GM10847 (cell line): Measurements from ENCODE around the gene PDCD10.

Experiments used
- POLR2A ChIP-seq: IDR thresholded peaks from 2 replicates; pipeline ENCODE4 v1.6.1; 2011; ENCODE audit not compliant: insufficient read length; ENCODE audit errors: extremely low read depth

Gene PDCD10

DNA sequence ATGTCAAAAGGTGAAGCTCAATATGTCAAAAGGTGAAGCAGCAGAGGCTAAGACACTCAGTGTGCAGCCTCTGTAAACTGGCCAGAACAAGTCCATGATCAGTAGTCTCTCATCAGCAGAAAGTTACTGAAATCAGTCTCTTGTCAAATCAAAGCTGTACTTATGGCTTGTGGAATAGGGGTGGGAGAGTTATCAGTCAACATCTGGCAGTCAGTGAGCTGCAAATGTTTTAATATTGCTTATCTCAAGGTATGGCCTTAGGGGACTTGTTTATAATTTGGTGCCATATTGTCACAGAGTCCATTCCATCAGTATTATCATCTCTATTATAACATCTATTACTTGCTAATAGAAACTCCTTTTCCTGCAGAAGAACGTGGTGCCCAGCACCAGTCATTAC lies 66.0 kb downstream of the PDCD10 start:
- no peak for TF ChIP-seq POLR2A

- TF ChIP-seq POLR2A, result no peak
These were observed 68.1 kb downstream of the PDCD10 start for GRCh38 chr3:167666563-167666962.

GRCh38 chr3:167662919-167663400 lies 71.7 kb downstream of the PDCD10 start:
- no peak for TF ChIP-seq POLR2A

GRCh38 chr3:167657684-167658225 lies 76.9 kb downstream of the PDCD10 start:
- no peak for TF ChIP-seq POLR2A

- no peak for TF ChIP-seq POLR2A
These were observed 77.9 kb downstream of the PDCD10 start for GRCh38 chr3:167656821-167657220.

GRCh38 chr3:167653760-167654159 lies 80.9 kb downstream of the PDCD10 start, which contains the start of gene WDR49:
Gene WDR49, minus strand, starts transcription at chr3:167653942. Its CDS starts 517 bp downstream, at chr3:167653425.
- no peak for TF ChIP-seq POLR2A

GRCh38 chr3:167653155-167653554 lies 81.5 kb downstream of the PDCD10 start:
- TF ChIP-seq POLR2A, result no peak

GRCh38 chr3:167651826-167652225 lies 82.9 kb downstream of the PDCD10 start:
- TF ChIP-seq POLR2A, result no peak

DNA sequence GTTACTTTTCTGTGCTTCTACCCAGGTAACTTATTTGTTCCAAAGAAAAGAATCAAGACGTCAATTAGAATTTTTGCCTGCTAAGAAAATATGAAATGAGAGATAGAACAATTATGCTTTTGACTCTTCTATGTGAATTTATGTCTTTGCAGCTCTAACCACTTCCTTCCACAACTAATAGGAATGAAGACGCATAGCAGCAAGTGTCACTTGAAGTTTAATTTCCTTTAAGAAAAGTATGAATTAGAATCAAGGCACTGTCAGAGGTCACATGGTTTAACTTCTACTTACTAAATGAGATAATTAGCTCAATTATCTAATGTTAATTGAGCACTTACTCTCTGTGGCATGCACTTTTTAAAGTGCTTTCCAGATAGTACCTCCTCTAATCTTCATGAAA lies 84.2 kb downstream of the PDCD10 start:
- no peak for TF ChIP-seq POLR2A

DNA sequence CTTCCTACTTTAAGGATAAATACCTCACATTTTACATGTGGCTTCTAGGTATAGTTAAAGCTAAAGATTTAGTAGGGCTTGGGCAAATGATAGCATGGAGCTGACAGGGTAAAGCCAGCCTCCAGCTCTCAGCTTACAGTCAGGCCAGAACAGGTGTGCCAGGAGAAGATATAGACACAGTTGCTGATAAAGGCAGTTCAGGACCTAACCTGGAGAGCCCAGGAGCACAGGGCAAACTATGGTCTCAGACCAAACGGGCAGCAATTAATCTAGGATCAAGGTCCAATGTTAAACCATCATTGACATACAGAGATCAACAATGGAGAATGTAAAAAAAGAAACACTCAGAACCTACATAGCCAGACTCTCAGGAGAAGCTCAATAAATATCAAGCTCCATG lies 84.9 kb downstream of the PDCD10 start:
- TF ChIP-seq POLR2A, result no peak

DNA sequence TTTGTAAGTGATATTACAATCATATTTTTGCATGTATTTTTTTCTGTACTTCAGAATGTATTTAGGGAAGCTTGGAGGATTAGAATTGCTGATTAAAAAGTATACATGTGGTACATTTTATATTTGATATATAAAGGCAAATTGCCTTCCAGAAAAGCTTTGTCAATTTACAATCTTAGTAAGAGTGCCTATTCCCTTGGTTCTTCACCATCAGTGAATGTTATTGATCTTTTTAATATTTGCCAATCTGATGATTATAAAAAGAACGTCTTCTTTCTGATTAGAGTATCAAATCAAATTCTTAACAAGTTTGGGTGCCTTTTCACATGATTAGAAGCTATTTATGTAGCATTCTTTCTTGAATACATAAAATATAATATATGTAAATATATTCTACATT lies 90.1 kb downstream of the PDCD10 start:
- TF ChIP-seq POLR2A, result no peak
